ENCODE data around the gene KCTD13. TPM values are rescaled to one million over a fixed set of nuclear protein-coding genes. Genes with fewer than 3 reads are reported as not detected.

Gene KCTD13
- total and polyA plus RNA-seq, 10 of the 15 experiments (the other 5 are each of a cell fraction or from before 2014, with no cell fraction given) = 3.3 to 29.2 (median 12.5) TPM

GRCh38 chr16:29862884-29863668 lies 63.0 kb downstream of the KCTD13 start, which contains the start of gene CDIPT (continued):
- TF ChIP-seq USF1 (IDR thresholded peaks at IDR 0.05; ENCODE audit: borderline replicate concordance, extremely low read length, insufficient read depth, low read depth, low read length) (no peak), BCL3 (IDR thresholded peaks at IDR 0.05; ENCODE audit: borderline replicate concordance, insufficient read depth, low read depth, low read length, poor library complexity, severe bottlenecking) (no peak), CHD2 (IDR thresholded peaks at IDR 0.05; ENCODE audit: borderline replicate concordance, low read depth, low read length) (no peak), STAT3 (IDR thresholded peaks at IDR 0.05; ENCODE audit: low read depth, low read length) (no peak), POU2F2 (IDR thresholded peaks at IDR 0.05; ENCODE audit: borderline replicate concordance, low read depth, low read length) (0 out of 3 replicates have a peak, but pooled peaks have one; percentile 16), YY1 (IDR thresholded peaks at IDR 0.05; ENCODE audit: low read depth, low read length) (peak; percentile 67), TCF12 (IDR thresholded peaks at IDR 0.05; ENCODE audit: low read depth, low read length) (peak; percentile 61; the same call in 1 of the 2 replicates), ZNF24 (IDR thresholded peaks at IDR 0.05) (peak; percentile 54; the same call in 1 of the 2 replicates), MTA3 (IDR thresholded peaks at IDR 0.05; ENCODE audit: borderline replicate concordance, low read length) (no peak), NFYB (IDR thresholded peaks at IDR 0.05; ENCODE audit: insufficient read depth, low read depth, low read length) (no peak), KDM1A (IDR thresholded peaks at IDR 0.05; ENCODE audit: borderline replicate concordance) (no peak), FOXK2 (IDR thresholded peaks at IDR 0.05) (peak; percentile 100), YBX1 (IDR thresholded peaks at IDR 0.05) (no peak), ZBTB4 (CRISPR knock-in tag; IDR thresholded peaks at IDR 0.05) (no peak), ZBTB33 (IDR thresholded peaks at IDR 0.05) (0 out of 2 replicates have a peak, but pooled peaks have one; percentile 40), SMARCA5 (IDR thresholded peaks at IDR 0.05) (peak; percentile 74; the same call in 1 of the 2 replicates), JUND (IDR thresholded peaks at IDR 0.05; ENCODE audit: low read depth, low read length) (peak; percentile 99), ETV6 (conservative IDR thresholded peaks at IDR 0.05 in 1 of 2, IDR thresholded peaks at IDR 0.05 in 1 of 2; ENCODE audit: borderline replicate concordance in 1 of 2, low read depth in 1 of 2) (peak in 1 of 2 experiments; percentile 6; a peak in 1 of 4 replicates), TARDBP (IDR thresholded peaks at IDR 0.05; ENCODE audit: borderline replicate concordance) (no peak), ELK1 (IDR thresholded peaks at IDR 0.05; ENCODE audit: low read depth, low read length) (0 out of 2 replicates have a peak, but pooled peaks have one; percentile 64), NBN (IDR thresholded peaks at IDR 0.05) (peak; percentile 98)

Measured in GM12878 (cell line).